OCI-LY1 (cell line): ENCODE measurements around the gene SYK.

Experiments
- H2AFZ ChIP-seq: fragments of 200-600 bp; sonication (generic), shearing (Covaris generic); 2 replicates; pipeline ENCODE4 v1.6.0; 2014; ENCODE audit warnings: antibody characterized with exemption, mild to moderate bottlenecking, low read length
- H3F3A ChIP-seq: fragments of 200-600 bp; sonication (generic), shearing (Covaris generic); 2 replicates; pipeline ENCODE4 v1.6.0; 2014; ENCODE audit warnings: mild to moderate bottlenecking, antibody characterized with exemption, low read length, moderate library complexity; ENCODE audit not compliant: insufficient read depth
- H3K27ac ChIP-seq: fragments of 200-600 bp; sonication (generic); 2 replicates; pipeline ENCODE4 v1.5.1; 2014; ENCODE audit warnings: low read length, mixed run types, mild to moderate bottlenecking, low read depth; ENCODE audit not compliant: poor library complexity, severe bottlenecking
- H3K27me3 ChIP-seq: fragments of 200-600 bp; sonication (generic); 2 replicates; pipeline ENCODE4 v1.6.0; 2014; ENCODE audit warnings: antibody characterized with exemption, mild to moderate bottlenecking, low read length, moderate library complexity; ENCODE audit not compliant: insufficient read depth
- H3K36me3 ChIP-seq: fragments of 200-600 bp; sonication (generic); 2 replicates; pipeline ENCODE4 v1.6.1; 2014; ENCODE audit warnings: mild to moderate bottlenecking, antibody characterized with exemption, low read length, moderate library complexity, mixed read lengths; ENCODE audit not compliant: insufficient read depth
- H3K4me1 ChIP-seq: fragments of 200-600 bp; sonication (generic); 2 replicates; pipeline ENCODE4 v1.5.1; 2014; ENCODE audit warnings: mild to moderate bottlenecking, low read length, moderate library complexity; ENCODE audit not compliant: insufficient read depth, severe bottlenecking
- H3K4me2 ChIP-seq: fragments of 200-600 bp; sonication (generic), shearing (Covaris generic); 2 replicates; pipeline ENCODE4 v1.6.1; 2014; ENCODE audit warnings: low read length
- H3K4me3 ChIP-seq: fragments of 200-600 bp; sonication (generic); 2 replicates; pipeline ENCODE4 v1.5.1; 2014; ENCODE audit warnings: low read length, low read depth, mild to moderate bottlenecking, mixed read lengths; ENCODE audit not compliant: poor library complexity, severe bottlenecking
- H3K79me2 ChIP-seq: fragments of 200-600 bp; shearing (Covaris generic); 2 replicates; pipeline ENCODE4 v1.6.1; 2016; ENCODE audit warnings: mixed run types, low read length, mixed read lengths; ENCODE audit not compliant: insufficient read depth
- H3K9ac ChIP-seq: fragments of 200-600 bp; sonication (generic), shearing (Covaris generic); 2 replicates; pipeline ENCODE4 v1.6.1; 2014; ENCODE audit warnings: mild to moderate bottlenecking, low read length, mixed read lengths
- H3K9me2 ChIP-seq: fragments of 200-600 bp; sonication (generic), shearing (Covaris generic); 2 replicates; pipeline ENCODE4 v1.6.1; 2014; ENCODE audit warnings: low read depth, mild to moderate bottlenecking, low read length, mixed read lengths
- H3K9me3 ChIP-seq: fragments of 200-600 bp; shearing (Covaris generic); 2 replicates; pipeline ENCODE4 v1.6.1; 2014; ENCODE audit warnings: low read length, mixed read lengths
- H4K20me1 ChIP-seq: fragments of 200-600 bp; sonication (generic), shearing (Covaris generic); 2 replicates; pipeline ENCODE4 v1.6.0; 2016; ENCODE audit warnings: mild to moderate bottlenecking, low read length; ENCODE audit not compliant: insufficient read depth
- CTCF ChIP-seq: fragments of 200-600 bp; sonication (generic), shearing (Covaris generic); IDR thresholded peaks from 2 replicates; pipeline ENCODE4 v1.5.1; 2017; ENCODE audit warnings: mild to moderate bottlenecking, antibody characterized with exemption, low read length, moderate library complexity, mixed read lengths
- EZH2 ChIP-seq: fragments of 200-600 bp; sonication (generic), shearing (Covaris generic); IDR thresholded peaks from 2 replicates; pipeline ENCODE4 v1.8.0; 2017; ENCODE audit warnings: borderline replicate concordance, mixed run types, mild to moderate bottlenecking, antibody characterized with exemption, low read length, moderate library complexity, mixed read lengths

The SYK gene

GRCh38 chr9:90909225-90909624 is 107.6 kb downstream of the SYK start:
- Histone ChIP-seq H3K4me1 (peaks cover 4% of the 10 kb centered on the region), H3K36me3 (no peaks in the 10 kb centered on the region), H3K9ac (no peak overlapping the region), H4K20me1 (no peaks in the 10 kb centered on the region), H2AFZ (no peak overlapping the region), H3K79me2 (no peaks in the 10 kb centered on the region), H3K9me3 (no peaks in the 10 kb centered on the region), H3K4me3 (no peak overlapping the region), H3F3A (no peaks in the 10 kb centered on the region), H3K27me3 (peaks cover 4% of the 10 kb centered on the region; the same call in 1 of the 2 replicates), H3K9me2 (no peaks in the 10 kb centered on the region), H3K4me2 (no peak overlapping the region), H3K27ac (no peak overlapping the region)
- TF ChIP-seq EZH2 (no peak), CTCF (no peak)

- no peaks in the 10 kb centered on the region for H3K79me2 ChIP-seq
- no peak overlapping the region for H3K4me3 ChIP-seq
- H3K27ac ChIP-seq = no peak overlapping the region
- no peak overlapping the region for H2AFZ ChIP-seq
- no peaks in the 10 kb centered on the region for H3K36me3 ChIP-seq
- H3K9ac ChIP-seq = no peak overlapping the region
- no peaks in the 10 kb centered on the region for H3F3A ChIP-seq
- peaks cover 4% of the 10 kb centered on the region; the same call in 1 of the 2 replicates for H3K27me3 ChIP-seq
- no peaks in the 10 kb centered on the region for H3K9me3 ChIP-seq
- no peaks in the 10 kb centered on the region for H4K20me1 ChIP-seq
- H3K4me1 ChIP-seq = peaks cover 4% of the 10 kb centered on the region
- no peak for TF ChIP-seq CTCF
- no peak for TF ChIP-seq EZH2
- no peak overlapping the region for H3K4me2 ChIP-seq
- no peaks in the 10 kb centered on the region for H3K9me2 ChIP-seq
Observed at GRCh38 chr9:90909747-90910283, 108.2 kb downstream of the SYK start.

GRCh38 chr9:90914196-90914595 is 112.6 kb downstream of the SYK start:
- Histone ChIP-seq H3K27ac (no peak overlapping the region), H3K4me2 (no peak overlapping the region), H3K4me1 (peaks cover 4% of the 10 kb centered on the region), H4K20me1 (no peaks in the 10 kb centered on the region), H3K27me3 (peaks cover 4% of the 10 kb centered on the region; the same call in 1 of the 2 replicates), H3K9me3 (no peaks in the 10 kb centered on the region), H3K9me2 (no peaks in the 10 kb centered on the region), H3F3A (no peaks in the 10 kb centered on the region), H3K4me3 (no peak overlapping the region), H3K36me3 (no peaks in the 10 kb centered on the region), H3K9ac (no peak overlapping the region), H2AFZ (no peak overlapping the region), H3K79me2 (no peaks in the 10 kb centered on the region)
- TF ChIP-seq CTCF (no peak), EZH2 (no peak)
